Skeletal muscle satellite cell (primary cell): ENCODE measurements around the gene BCAN.

Experiments
- H3K27me3 ChIP-seq: 2 replicates; pipeline ENCODE4 v1.7.0; 2013; ENCODE audit warnings: low read length; ENCODE audit not compliant: control insufficient read depth, insufficient read depth
- H3K36me3 ChIP-seq: 2 replicates; pipeline ENCODE4 v1.7.0; 2013; ENCODE audit warnings: mild to moderate bottlenecking, control low read depth, low read length; ENCODE audit not compliant: insufficient read depth
- H3K4me1 ChIP-seq: 2 replicates; pipeline ENCODE4 v1.7.0; 2013; ENCODE audit warnings: low read length; ENCODE audit not compliant: control insufficient read depth, insufficient read depth
- H3K4me2 ChIP-seq: 2 replicates; pipeline ENCODE4 v1.7.0; 2013; ENCODE audit warnings: mild to moderate bottlenecking, low read length
- H3K4me3 ChIP-seq: 2 replicates; pipeline ENCODE4 v1.7.0; 2013; ENCODE audit warnings: low read length
- H3K9ac ChIP-seq: 2 replicates; pipeline ENCODE4 v1.7.0; 2013; ENCODE audit warnings: mild to moderate bottlenecking, low read depth, low read length, moderate library complexity
- H3K9me3 ChIP-seq: replicated peaks from 2 replicates; pipeline ENCODE4 v1.7.0; 2013; ENCODE audit warnings: mild to moderate bottlenecking, control low read depth, low read length

BCAN gene

DNA sequence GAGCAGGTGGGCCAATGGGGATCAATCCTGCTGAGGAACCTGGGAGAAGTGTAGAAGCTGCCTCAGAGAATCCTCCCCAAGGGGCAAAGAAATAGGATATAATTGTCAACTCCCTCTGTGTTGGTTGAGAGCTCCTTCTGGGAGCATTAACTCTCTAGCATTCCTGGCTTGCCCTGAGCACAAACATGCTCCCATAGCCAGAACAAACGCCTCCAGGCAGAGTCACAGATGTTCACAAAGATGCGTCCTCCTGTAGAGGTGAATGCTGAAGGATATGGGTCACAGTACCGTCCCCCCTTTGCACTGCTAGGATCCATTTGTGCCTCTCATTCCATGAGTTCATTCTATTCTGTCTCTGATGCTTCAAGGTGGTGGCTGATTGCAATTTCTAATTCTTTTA lies 9.6 kb upstream of the BCAN start:
- no peak overlapping the region for H3K9ac ChIP-seq
- no peaks in the 10 kb centered on the region for H3K4me1 ChIP-seq
- no peaks in the 10 kb centered on the region for H3K36me3 ChIP-seq
- peaks cover 67% of the 10 kb centered on the region for H3K27me3 ChIP-seq
- H3K4me3 ChIP-seq, result no peak overlapping the region
- no peaks in the 10 kb centered on the region for H3K9me3 ChIP-seq
- no peak overlapping the region for H3K4me2 ChIP-seq

DNA sequence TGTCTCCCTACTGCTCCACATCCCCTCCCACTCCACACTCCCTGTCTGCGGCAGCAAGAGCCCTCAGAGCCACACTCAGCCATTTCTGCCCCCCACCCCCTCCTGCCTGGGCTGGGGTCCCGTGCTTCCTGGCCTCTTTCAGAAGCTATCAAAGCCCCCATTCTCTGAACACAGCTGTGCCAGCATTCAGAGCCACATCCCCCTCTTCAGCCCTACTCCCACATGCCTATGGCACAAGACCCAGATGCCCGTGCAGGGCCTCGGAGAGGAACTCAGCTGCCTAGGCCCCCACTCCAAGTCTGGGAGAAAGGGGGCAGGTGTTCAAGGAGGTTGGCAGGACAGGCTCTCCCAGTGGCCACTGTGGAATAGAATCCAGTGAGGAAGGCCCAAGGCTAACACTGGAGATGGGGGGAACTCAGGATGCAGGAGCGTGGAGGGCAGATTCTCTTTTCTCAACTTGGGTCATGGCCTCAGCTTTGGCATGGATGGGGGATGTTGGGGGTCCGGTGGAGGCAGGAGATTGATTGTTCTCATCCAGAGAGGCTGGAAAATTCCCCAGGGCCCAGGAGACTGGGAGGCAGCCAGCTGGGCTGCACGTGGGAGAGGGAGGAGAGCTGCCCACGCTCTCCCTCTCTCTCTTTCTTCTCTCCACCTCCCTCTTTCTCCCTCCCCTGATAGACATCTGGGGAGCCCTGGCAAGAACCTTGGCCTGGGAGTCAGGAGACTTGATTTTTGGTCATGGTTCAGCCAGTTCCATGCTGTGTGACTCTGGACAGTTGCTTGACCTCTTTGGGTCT lies 3.5 kb upstream of the BCAN start:
- Histone ChIP-seq H3K4me3 (no peak overlapping the region), H3K4me2 (no peak overlapping the region), H3K9ac (no peak overlapping the region), H3K4me1 (no peaks in the 10 kb centered on the region), H3K36me3 (no peaks in the 10 kb centered on the region), H3K9me3 (no peaks in the 10 kb centered on the region), H3K27me3 (peaks cover 95% of the 10 kb centered on the region)

- Histone ChIP-seq H3K9me3 (no peaks in the 10 kb centered on the region), H3K4me3 (no peak overlapping the region), H3K36me3 (no peaks in the 10 kb centered on the region), H3K4me1 (no peaks in the 10 kb centered on the region), H3K27me3 (peaks cover 95% of the 10 kb centered on the region), H3K4me2 (no peak overlapping the region), H3K9ac (no peak overlapping the region)
These were observed 2.3 kb upstream of the BCAN start for GRCh38 chr1:156639601-156640101.

DNA sequence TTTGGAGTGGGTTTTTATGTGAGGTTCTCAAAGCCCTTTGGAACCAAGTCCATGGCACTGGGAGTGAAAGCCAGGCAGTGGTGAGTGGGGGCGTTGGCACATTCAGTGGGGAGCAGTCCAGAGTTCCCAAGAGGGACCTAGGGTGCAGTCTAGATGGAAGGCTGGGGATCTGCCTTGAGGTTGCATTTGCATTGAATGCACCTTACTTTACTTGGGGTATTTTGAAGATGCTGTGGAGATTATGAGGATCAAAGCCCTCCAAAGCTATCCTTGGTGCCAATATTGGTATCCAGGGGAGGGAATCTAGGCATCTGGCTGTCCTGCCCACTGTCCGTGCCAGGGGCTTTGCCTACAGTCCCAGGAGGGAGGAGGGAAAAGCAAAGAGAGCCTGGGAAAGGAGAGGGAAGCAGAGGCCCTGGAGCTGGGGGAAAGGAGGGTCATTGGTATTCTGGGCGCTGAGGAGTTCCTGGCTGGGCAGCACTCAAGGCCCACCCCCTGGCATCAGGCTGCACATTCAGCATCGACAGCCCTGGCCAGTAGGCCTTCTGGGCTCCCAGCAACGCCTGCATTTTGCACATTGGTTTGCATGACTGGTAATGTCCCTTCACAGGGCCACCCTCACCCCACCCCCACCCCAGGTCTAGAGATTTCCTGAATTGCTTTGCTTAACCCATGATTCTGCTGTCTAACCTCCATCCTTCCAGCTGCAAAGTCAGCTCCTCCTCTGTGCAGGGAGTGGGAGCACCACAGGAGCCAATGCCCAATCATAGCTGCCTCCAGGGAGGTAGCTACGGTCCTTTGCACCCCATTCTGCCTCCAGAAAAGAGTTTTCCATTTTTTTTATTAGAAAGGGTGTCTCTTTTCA lies 843 bp upstream of the BCAN start:
- H3K27me3 ChIP-seq, result peaks cover 95% of the 10 kb centered on the region
- H3K4me2 ChIP-seq, result no peak overlapping the region
- no peaks in the 10 kb centered on the region for H3K4me1 ChIP-seq
- no peaks in the 10 kb centered on the region for H3K9me3 ChIP-seq
- no peak overlapping the region for H3K9ac ChIP-seq
- no peaks in the 10 kb centered on the region for H3K36me3 ChIP-seq
- no peak overlapping the region for H3K4me3 ChIP-seq

DNA sequence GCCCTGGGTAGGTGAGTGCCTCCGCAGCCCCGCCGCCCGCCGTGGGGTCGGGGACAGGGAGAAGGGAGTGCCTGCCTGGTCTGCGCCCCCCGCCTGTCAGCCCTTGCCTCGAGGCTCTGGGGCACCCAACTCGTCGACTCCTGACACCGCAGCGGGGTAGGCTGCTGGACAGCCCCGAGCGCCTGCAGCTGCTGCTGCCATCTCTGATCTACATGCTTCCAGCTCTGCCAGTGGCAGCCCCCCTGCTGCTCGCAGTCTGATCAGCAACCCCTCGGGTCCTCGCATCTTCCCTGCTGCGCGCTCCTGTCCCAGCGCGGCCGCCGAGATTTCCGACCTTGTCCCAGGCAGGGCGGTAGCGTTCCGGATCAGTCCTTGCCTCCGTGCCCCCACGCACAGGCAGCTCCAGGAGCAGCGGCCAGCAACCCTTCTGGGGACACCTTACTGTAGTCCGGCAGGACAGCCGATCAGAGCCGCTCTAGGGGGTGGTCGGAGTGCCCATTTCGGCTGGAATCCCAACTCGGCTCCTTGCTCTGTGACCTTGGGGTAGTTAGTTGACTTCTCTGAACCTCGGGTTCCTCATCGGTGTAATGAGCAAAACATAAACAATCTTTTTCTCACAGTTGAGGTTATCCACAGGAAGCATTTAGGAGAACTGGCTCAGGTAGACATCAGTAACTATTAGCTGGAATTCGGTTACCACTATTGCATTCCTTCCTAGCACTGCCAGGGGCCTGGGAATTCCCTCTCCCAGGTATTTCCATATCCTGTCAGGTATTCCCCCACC lies 540 bp downstream of the BCAN start:
- peaks cover 97% of the 10 kb centered on the region for H3K27me3 ChIP-seq

GRCh38 chr1:156643049-156643777 lies 1.3 kb downstream of the BCAN start:
- H3K4me1 ChIP-seq, result no peaks in the 10 kb centered on the region
- H3K27me3 ChIP-seq, result peaks cover 98% of the 10 kb centered on the region
- no peak overlapping the region for H3K4me2 ChIP-seq
- H3K4me3 ChIP-seq, result no peak overlapping the region
- no peaks in the 10 kb centered on the region for H3K36me3 ChIP-seq
- no peaks in the 10 kb centered on the region for H3K9me3 ChIP-seq
- H3K9ac ChIP-seq, result no peak overlapping the region

More for the DNA sequence above, 540 bp downstream of the BCAN start:
- Histone ChIP-seq H3K36me3 (no peaks in the 10 kb centered on the region), H3K4me3 (no peak overlapping the region), H3K4me2 (peak overlapping the region; percentile 25), H3K9ac (no peak overlapping the region), H3K9me3 (no peaks in the 10 kb centered on the region), H3K4me1 (no peaks in the 10 kb centered on the region)

DNA sequence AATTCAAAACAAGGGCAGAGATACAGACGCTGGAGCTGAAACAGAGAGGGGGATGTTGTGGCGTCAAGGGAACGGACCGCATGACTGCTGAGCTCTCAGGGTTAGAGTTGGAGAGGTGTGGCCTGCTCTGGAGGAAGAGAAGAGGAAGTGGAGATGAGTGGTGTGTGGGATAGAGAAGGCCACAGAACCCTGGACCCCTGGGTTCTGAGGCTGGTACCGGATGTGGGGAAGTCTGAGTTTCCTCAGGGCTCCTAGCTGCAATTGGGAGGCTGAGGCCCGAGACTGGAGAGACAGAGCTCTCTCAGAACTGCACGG lies 1.8 kb downstream of the BCAN start:
- Histone ChIP-seq H3K4me2 (no peak overlapping the region), H3K4me3 (no peak overlapping the region), H3K27me3 (peaks cover 98% of the 10 kb centered on the region), H3K36me3 (no peaks in the 10 kb centered on the region), H3K4me1 (no peaks in the 10 kb centered on the region), H3K9me3 (no peaks in the 10 kb centered on the region), H3K9ac (no peak overlapping the region)

GRCh38 chr1:156644146-156644545 lies 2.2 kb downstream of the BCAN start:
- peaks cover 98% of the 10 kb centered on the region for H3K27me3 ChIP-seq
- no peak overlapping the region for H3K9ac ChIP-seq

GRCh38 chr1:156644640-156645039 lies 2.7 kb downstream of the BCAN start:
- H3K9ac ChIP-seq, result no peak overlapping the region
- H3K36me3 ChIP-seq, result no peaks in the 10 kb centered on the region
- no peak overlapping the region for H3K4me2 ChIP-seq
- H3K4me1 ChIP-seq, result no peaks in the 10 kb centered on the region
- no peaks in the 10 kb centered on the region for H3K9me3 ChIP-seq
- no peak overlapping the region for H3K4me3 ChIP-seq
- H3K27me3 ChIP-seq, result peaks cover 98% of the 10 kb centered on the region

More at GRCh38 chr1:156644146-156644545, 2.2 kb downstream of the BCAN start:
- Histone ChIP-seq H3K9me3 (no peaks in the 10 kb centered on the region), H3K4me1 (no peaks in the 10 kb centered on the region), H3K4me3 (no peak overlapping the region), H3K4me2 (no peak overlapping the region), H3K36me3 (no peaks in the 10 kb centered on the region)

GRCh38 chr1:156645056-156645455 lies 3.1 kb downstream of the BCAN start:
- Histone ChIP-seq H3K27me3 (peaks cover 98% of the 10 kb centered on the region), H3K36me3 (no peaks in the 10 kb centered on the region), H3K4me3 (no peak overlapping the region), H3K4me2 (no peak overlapping the region), H3K9ac (no peak overlapping the region), H3K9me3 (no peaks in the 10 kb centered on the region), H3K4me1 (no peaks in the 10 kb centered on the region)

- Histone ChIP-seq H3K9ac (no peak overlapping the region), H3K4me2 (no peak overlapping the region), H3K36me3 (no peaks in the 10 kb centered on the region), H3K27me3 (peaks cover 98% of the 10 kb centered on the region), H3K4me3 (no peak overlapping the region), H3K4me1 (no peaks in the 10 kb centered on the region), H3K9me3 (no peaks in the 10 kb centered on the region)
These were observed 3.7 kb downstream of the BCAN start for GRCh38 chr1:156645666-156646065.
